Spinal cord (tissue), 10 donors: ENCODE measurements around the gene ZC3HAV1L. TPM values are rescaled to one million over a fixed set of nuclear protein-coding genes. Genes with fewer than 3 reads are reported as not detected.
"Not testable (repeated sequence)": the region's sequence is repeated elsewhere in the genome, so short reads cannot be mapped to it uniquely, and the experiment has no call there.

Experiments used
- DNase-seq, 6 donors: peaks; one replicate each; pipeline versions ENCODE4 v3.0.0 to v3.0.0-alpha.2; 2013 to 2015; ENCODE audit warnings: low spot score in 6 of 6, low read depth in 4 of 6
- H3K27ac ChIP-seq: one replicate; pipeline ENCODE4 v1.5.1; 2013; ENCODE audit warnings: low read depth, low read length, control low read depth
- H3K27me3 ChIP-seq: one replicate; pipeline ENCODE4 v1.6.1; 2013; ENCODE audit warnings: low read length; ENCODE audit not compliant: control insufficient read depth, insufficient read depth
- H3K36me3 ChIP-seq: one replicate; pipeline ENCODE4 v1.6.1; 2013; ENCODE audit warnings: low read length; ENCODE audit not compliant: control insufficient read depth, insufficient read depth
- H3K4me1 ChIP-seq: one replicate; pipeline ENCODE4 v1.6.1; 2013; ENCODE audit warnings: low read length; ENCODE audit not compliant: control insufficient read depth, insufficient read depth
- H3K4me3 ChIP-seq: one replicate; pipeline ENCODE4 v1.5.1; 2013; ENCODE audit warnings: low read depth, low read length, control low read depth
- H3K9me3 ChIP-seq: one replicate; pipeline ENCODE4 v1.6.1; 2013; ENCODE audit warnings: low read length; ENCODE audit not compliant: control insufficient read depth, insufficient read depth
- WGBS: methylation state at CpG from one replicate; pipeline ENCODE4 v1.1.5; 2013; ENCODE audit warnings: missing lambda C conversion rate; ENCODE audit not compliant: insufficient coverage; 5-methylcytosine and 5-hydroxymethylcytosine counted together
- polyA plus RNA-seq, 2 donors: library from polyadenylated mRNA; unstranded; fragments of 120-200 nt; gene quantifications; one replicate each; pipeline ENCODE4 v1.2.1, GENCODE V29; 2013; ENCODE audit not compliant: insufficient read length in 2 of 2
- total RNA-seq, 2 donors: library from RNA; depleted of rRNA in 1 of 2; stranded (reverse); fragments of 120-200 nt in 1 of 2; fragments of >200 nt in 1 of 2; gene quantifications; one replicate each; pipeline versions ENCODE4 v1.2.3 to v1.2.4, GENCODE V29; 2013 to 2014
- donor health status: healthy.

Gene ZC3HAV1L
- total and polyA plus RNA-seq, 4 donors = 6.9 to 15.9 (median 10.5) TPM

DNA sequence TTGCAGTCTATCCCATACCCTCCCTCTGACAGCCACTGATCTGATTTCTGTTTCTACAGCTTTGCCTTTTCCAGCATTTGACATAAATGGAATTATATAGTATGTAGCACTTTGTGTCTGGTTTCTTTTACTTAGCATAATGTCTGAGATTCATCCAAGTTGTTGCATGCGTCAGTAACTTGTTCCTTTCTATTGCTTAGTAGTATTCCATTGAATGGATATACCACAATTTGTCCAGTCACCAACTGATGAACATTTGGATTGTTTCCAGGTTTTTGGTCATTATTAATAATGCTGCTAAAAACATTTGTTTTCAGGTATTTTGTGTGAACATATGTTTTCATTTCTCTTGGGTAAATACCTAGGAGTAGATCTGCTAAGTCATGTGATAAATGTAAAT, 48.2 kb downstream of the ZC3HAV1L start:
- Histone ChIP-seq H3K27ac (no peak overlapping the region), H3K4me1 (no peaks in the 10 kb centered on the region), H3K9me3 (peaks cover 7% of the 10 kb centered on the region), H3K27me3 (no peaks in the 10 kb centered on the region), H3K4me3 (no peak overlapping the region), H3K36me3 (no peaks in the 10 kb centered on the region)
- no CpG with 5 or more reads among the region's 1 CpG for WGBS
- no peak for DNase-seq

DNA sequence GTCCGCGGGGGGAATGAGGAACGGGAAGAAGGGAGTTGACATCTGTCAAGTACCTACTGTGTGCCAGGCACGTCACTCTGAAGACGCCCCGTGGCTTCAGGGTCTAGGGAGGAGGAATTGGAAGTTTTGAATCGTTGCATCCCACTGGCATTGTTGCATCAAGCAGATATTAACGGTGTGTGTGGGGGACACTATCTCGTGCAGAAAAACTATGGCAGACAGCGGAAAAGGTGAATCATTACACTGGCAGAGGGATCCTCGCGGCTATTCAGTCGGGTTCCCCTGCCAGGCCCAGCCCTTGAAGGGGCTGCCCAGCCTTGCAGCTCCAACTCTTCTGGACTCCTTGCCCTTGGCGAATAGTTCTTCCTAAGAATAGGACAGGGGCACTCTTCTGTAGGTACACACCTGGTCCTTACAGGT, 53.6 kb downstream of the ZC3HAV1L start:
- H3K27me3 ChIP-seq = no peaks in the 10 kb centered on the region
- WGBS = 18% methylated on average over 12 of the region's 14 CpGs
- DNase-seq = no peak
- peak overlapping the region; percentile 59 for H3K4me3 ChIP-seq
- H3K36me3 ChIP-seq = no peaks in the 10 kb centered on the region
- H3K4me1 ChIP-seq = peaks cover 21% of the 10 kb centered on the region
- H3K27ac ChIP-seq = peak overlapping the region; percentile 45
- H3K9me3 ChIP-seq = no peaks in the 10 kb centered on the region

DNA sequence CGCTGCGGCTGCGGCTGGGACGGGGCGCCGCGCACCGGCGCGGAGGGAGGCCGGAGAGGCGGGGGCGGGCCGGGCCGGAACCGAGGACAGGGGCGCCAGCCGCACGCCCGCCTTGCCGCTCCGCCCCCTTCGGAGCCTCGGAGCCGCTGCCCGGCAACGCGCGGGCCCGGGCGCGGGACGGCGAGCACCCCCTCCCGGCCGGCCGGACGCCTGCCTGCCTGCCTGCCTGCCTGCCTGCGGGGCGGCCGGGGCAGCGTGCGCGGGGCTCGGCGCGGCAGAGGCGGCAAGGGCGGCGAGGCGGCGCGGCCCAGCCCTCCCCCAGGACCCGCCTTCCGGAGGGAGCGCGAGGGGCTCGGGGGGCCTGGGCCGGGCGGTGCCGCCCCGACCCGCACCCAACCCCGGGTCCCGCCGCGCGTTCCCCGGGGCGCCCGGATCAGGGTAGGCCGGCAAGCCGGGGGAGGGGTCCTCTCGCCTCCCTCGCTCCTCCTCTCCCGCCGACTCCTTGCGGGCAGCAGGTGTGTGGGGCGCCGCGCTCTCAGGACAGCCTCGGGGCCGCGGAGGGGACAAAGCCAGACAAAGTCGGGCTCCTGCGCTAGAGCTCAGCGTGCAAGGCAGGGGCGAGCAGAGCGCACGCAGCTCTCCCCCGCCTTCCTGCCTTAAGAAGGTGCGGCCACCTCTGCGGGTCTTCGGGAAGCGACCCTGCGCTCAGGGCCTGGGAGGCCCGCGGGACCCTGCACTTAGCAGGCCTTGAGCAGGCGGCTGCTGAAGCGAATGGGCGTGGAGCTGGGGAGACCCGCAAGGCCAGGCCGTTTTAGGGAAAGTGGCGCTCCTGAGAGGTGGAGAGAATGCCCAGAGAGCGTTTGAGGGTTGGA, 54.3 kb downstream of the ZC3HAV1L start, which contains the start of gene KIAA1549:
TSS of gene KIAA1549 (minus strand) at position 58 of the 872 bp plus-strand sequence. CDS start 120 bp downstream, outside the sequence.
- no peaks in the 10 kb centered on the region for H3K9me3 ChIP-seq
- peaks cover 21% of the 10 kb centered on the region for H3K4me1 ChIP-seq
- H3K36me3 ChIP-seq = no peaks in the 10 kb centered on the region
- no peaks in the 10 kb centered on the region for H3K27me3 ChIP-seq
- H3K27ac ChIP-seq = peak within 1 kb of the TSS; percentile 65
- peak within 1 kb of the TSS; percentile 81 for H3K4me3 ChIP-seq
- WGBS = under 1% methylated on average over 105 of the region's 105 CpGs
- DNase-seq = peak in 2 of 6 donors; percentile 87 to 88

DNA sequence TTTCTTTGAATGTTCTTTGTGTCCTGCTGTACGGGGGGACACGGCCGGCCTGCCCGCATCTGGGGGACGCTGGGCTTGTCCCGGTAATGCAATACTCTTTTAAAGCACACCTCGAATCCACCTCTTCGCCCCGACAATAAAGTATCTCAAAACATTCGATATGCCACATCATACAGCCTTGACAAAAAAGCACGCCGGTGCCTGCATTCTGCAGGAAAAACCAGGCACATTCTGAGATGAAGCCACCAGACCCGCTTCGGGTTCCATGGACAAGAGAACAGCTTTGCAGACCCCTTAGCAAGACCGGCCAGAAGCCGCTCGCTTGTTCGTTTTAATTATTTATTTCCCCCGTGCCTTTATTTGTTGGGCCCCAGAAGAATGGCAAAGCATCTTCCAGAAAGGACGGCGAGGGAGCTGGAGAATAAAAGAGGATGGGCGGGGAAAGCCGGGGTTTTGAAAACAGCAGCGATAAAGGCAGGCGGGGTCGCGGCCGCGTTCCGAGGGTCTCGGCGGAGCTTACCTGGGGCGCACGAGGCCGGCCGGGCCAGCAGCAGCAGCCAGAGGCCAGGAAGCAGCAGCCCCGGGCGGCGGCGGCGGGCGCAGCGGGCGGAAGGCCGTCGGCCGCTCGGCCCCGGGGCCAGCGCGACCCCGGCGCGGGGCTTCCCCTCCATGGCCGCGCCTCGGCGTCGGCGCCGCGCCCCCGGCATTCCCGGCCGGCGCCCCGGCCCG, 55.1 kb downstream of the ZC3HAV1L start:
- Histone ChIP-seq H3K27ac (peak overlapping the region; percentile 65), H3K36me3 (no peaks in the 10 kb centered on the region), H3K4me3 (peak overlapping the region; percentile 81), H3K27me3 (no peaks in the 10 kb centered on the region), H3K9me3 (no peaks in the 10 kb centered on the region), H3K4me1 (peaks cover 26% of the 10 kb centered on the region)
- DNase-seq = peak in 2 of 6 donors; percentile 74 to 83
- WGBS = under 1% methylated on average over 64 of the region's 68 CpGs

DNA sequence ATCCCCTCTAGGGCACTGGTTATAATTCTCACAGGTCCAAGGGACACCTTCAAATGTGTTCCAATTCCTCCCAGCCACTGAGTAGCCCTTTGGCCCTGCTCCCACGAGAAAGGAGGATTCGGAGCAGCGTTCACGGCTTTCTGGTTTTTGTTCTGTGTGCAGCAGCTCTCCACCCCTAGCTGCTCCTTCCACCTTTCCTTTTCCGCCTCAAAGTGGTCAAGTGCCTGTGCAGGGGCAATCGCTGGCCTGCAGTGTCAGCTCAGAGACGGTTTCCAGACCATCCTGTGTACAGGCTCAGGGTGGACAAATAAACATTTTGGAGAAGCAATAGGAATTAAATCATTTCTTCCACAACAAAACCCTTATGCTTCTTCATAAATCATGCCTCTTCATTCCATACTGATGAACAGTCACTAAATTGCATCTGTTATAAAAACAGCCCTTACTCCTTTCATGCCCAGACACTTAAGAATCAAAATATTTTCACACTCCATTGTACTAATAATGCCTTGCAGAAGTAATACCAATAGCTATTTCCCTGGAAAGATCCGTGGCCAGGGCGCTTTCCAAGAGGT, 55.8 kb downstream of the ZC3HAV1L start:
- Histone ChIP-seq H3K4me1 (peaks cover 27% of the 10 kb centered on the region), H3K27ac (no peak overlapping the region), H3K9me3 (no peaks in the 10 kb centered on the region), H3K36me3 (no peaks in the 10 kb centered on the region), H3K4me3 (peak overlapping the region; percentile 81), H3K27me3 (no peaks in the 10 kb centered on the region)
- WGBS = 11% methylated on average over 7 of the region's 9 CpGs
- peak in 2 of 6 donors; percentile 52 to 70 for DNase-seq

DNA sequence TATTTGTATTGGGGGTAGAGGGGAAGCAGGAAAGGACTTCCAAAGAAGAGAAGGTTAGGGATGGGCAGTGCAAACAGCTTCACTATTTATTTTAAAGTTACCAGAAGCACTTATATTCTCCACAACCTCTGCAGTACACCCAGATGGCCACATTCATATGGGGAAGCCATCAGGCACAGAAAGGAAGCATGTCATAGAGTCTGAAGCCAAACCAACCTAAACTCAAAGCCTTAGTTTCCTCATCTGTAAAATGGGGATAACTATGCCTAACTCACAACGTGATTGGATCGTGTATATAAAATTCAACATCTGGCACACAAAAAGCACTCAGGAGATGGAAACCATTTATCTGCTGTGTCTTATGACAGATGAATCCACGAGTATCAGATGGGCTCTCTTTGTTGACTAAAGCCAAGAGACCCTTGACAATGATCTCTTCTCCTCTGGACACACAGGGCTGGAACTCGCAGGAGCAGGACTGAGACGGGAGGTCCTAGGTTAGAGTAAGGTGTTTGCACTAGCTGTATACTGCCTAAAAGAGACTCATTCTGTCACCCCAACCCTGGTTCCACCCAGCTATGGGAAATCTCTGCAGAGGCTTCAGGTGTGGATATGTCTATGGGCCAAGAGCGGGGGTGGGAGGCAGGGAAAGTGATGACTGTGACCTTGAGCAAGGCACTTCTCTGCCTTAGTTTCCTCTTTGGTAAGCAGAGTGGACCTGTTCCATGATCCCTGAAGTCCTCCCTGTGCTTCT, 56.4 kb downstream of the ZC3HAV1L start:
- Histone ChIP-seq H3K36me3 (no peaks in the 10 kb centered on the region), H3K4me3 (peak overlapping the region; percentile 81), H3K9me3 (no peaks in the 10 kb centered on the region), H3K27me3 (no peaks in the 10 kb centered on the region), H3K4me1 (peaks cover 29% of the 10 kb centered on the region), H3K27ac (no peak overlapping the region)
- DNase-seq = no peak
- WGBS = 90% methylated on average over 2 of the region's 6 CpGs

DNA sequence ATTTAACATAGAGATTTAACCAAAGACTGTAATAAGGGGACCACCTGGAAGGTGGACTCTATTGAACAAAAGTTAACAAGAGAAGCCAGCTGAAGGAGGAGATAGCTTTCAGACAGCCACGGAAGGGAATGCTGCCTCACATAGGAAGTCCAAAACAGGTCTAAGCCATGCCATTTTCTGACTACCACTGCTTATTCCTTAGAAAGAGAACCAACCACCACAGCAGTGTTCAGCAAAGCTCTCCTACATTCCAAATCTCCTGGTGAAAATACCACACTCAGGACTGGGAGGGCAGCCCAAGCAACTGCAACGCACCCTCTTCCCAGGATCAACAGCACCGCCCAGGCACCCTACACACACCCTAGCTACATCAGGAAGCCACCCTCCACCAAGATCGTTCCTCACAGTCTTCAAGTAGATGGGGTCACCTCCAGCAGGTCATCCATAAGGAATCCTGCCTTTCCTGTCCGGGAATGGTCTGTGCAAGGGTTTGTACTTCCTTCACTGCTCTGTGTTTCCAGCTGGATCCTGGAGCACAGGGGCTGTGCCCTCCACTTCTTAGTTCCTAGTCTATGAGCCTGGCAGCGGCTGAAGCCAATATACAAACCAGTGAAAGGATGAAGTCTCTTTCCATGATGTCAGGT, 57.2 kb downstream of the ZC3HAV1L start:
- H3K9me3 ChIP-seq = no peaks in the 10 kb centered on the region
- no peak overlapping the region for H3K27ac ChIP-seq
- DNase-seq = peak in 1 of 6 donors; percentile 32
- no peaks in the 10 kb centered on the region for H3K27me3 ChIP-seq
- 60% methylated on average over 5 of the region's 6 CpGs for whole genome bisulfite sequencing
- peaks cover 33% of the 10 kb centered on the region for H3K4me1 ChIP-seq
- no peak overlapping the region for H3K4me3 ChIP-seq
- no peaks in the 10 kb centered on the region for H3K36me3 ChIP-seq

DNA sequence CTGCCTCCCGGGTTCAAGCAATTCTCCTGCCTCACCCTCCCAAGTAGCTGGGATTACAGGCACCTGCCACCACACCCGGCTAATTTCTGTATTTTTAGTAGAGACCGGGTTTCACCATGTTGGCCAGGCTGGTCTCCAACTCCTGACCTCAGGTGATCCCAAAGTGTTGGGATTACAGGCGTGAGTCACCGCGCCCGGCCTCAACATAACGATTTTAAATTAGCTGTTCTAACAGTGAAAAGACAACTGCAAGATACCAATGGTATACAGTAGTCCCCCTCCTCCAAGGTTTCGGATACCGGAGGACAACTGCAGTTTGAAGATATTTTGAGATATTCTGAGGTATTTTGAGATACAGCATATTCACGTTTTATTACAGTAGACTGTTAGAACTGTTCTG, 59.7 kb downstream of the ZC3HAV1L start:
- not testable (repeated sequence) for DNase-seq

More for the DNA sequence above, 59.7 kb downstream of the ZC3HAV1L start:
- 80% methylated on average over 1 of the region's 11 CpGs for WGBS
- H3K36me3 ChIP-seq, H3K27me3 ChIP-seq, H3K4me3 ChIP-seq, H3K9me3 ChIP-seq, H3K27ac ChIP-seq: not testable (repeated sequence)
- H3K4me1 ChIP-seq = peaks cover 33% of the 10 kb centered on the region
